ENCODE data around the gene DHRS13. TPM values are rescaled to one million over a fixed set of nuclear protein-coding genes. Genes with fewer than 3 reads are reported as not detected.
A peak's percentile ranks its signal among the peaks of the same experiment; 100 is the strongest.

The DHRS13 gene
- total RNA-seq, 1 experiment from 2014 or later = 5.1 TPM

DNA sequence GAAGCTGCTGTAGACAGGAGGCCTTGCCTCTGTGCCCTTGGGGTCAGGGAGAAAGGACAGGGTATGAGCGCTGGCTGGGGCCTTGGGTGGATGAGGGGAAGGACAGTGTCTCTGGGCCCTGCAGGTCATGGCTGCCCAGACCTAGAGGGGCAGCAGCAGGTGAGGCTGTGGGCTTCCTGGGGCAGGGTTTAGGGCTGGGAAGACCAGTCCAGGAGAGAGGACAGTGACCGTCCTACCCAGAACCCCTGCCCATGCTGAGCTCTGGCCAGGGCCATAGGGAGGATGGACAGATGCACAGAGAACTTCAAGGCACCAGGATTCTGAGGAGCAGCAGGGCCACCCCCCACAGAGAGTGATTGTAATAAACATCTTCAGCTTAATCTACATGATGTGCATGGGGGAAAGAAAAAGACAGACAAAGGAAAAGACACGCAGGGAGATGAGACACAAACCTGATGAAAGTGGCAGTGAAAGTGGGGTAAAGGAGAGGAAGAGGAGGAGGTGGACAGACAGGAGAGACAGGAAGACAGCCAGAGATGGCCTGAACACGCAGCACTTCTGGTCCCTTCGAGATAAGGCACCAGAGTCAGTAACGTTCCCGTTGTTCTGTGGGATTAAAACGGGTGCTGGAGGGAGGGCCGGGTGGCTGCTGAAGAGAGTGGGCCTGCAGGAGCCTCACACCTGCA, 22.9 kb downstream of the DHRS13 start:
- ChIA-PET POLR2A (ENCODE audit: unreplicated experiment) (interaction anchor here (0.6 kb wide), 1 partner anchor 13 kb away, joined by 3 read pairs; no protein-coding TSS in a partner anchor), CTCF (interaction anchor here (0.9 kb wide), 1 partner anchor 116 kb away, joined by 12 read pairs; no protein-coding TSS in a partner anchor)
- Histone ChIP-seq H3K79me2 (ENCODE audit: low read length) (no peaks in the 10 kb centered on the region), H3K4me1 (ENCODE audit: insufficient read depth, low read length) (0 out of 2 replicates have a peak, but pooled peaks cover 4% of the 10 kb centered on the region), H3K27me3 (ENCODE audit: low read length) (no peaks in the 10 kb centered on the region), H3K36me3 (ENCODE audit: low read depth, low read length) (no peaks in the 10 kb centered on the region), H3K9ac (ENCODE audit: low read length) (no peak overlapping the region), H3K4me3 (ENCODE audit: low read length) (no peak overlapping the region), H3K27ac (ENCODE audit: low read length) (no peak overlapping the region), H3F3A (ENCODE audit: low read length, unreplicated experiment) (no peaks in the 10 kb centered on the region), H4K20me1 (ENCODE audit: low read length) (no peaks in the 10 kb centered on the region), H3K4me2 (ENCODE audit: low read length) (no peak overlapping the region), H3K9me2 (replicated peaks; ENCODE audit: low read length) (no peaks in the 10 kb centered on the region), H3K9me3 (ENCODE audit: low read length) (no peaks in the 10 kb centered on the region), H2AFZ (ENCODE audit: low read length) (no peak overlapping the region)
- intact Hi-C loops (cut with micrococcal nuclease) = no loop called here
- TSS peak; percentile 37 for BruUV-seq (replicated peaks)
- TF ChIP-seq EZH2phosphoT487 (IDR thresholded peaks at IDR 0.05; ENCODE audit: borderline replicate concordance, low read length) (no peak), CTCF (conservative IDR thresholded peaks at IDR 0.05; ENCODE audit: low read depth, low read length) (no peak), EZH2 (IDR thresholded peaks at IDR 0.05; ENCODE audit: low read length, unreplicated experiment) (no peak)
- ATAC-seq (no peak), DNase-seq (no peak)

GRCh38 chr17:28878981-28879380, 23.9 kb downstream of the DHRS13 start:
- Histone ChIP-seq H2AFZ (ENCODE audit: low read length) (no peak overlapping the region), H3K4me2 (ENCODE audit: low read length) (no peak overlapping the region), H3F3A (ENCODE audit: low read length, unreplicated experiment) (no peaks in the 10 kb centered on the region), H3K9me2 (replicated peaks; ENCODE audit: low read length) (no peaks in the 10 kb centered on the region), H3K9me3 (ENCODE audit: low read length) (no peaks in the 10 kb centered on the region), H3K4me1 (ENCODE audit: insufficient read depth, low read length) (0 out of 2 replicates have a peak, but pooled peaks cover 4% of the 10 kb centered on the region), H4K20me1 (ENCODE audit: low read length) (no peaks in the 10 kb centered on the region), H3K4me3 (ENCODE audit: low read length) (no peak overlapping the region), H3K79me2 (ENCODE audit: low read length) (no peaks in the 10 kb centered on the region), H3K27me3 (ENCODE audit: low read length) (no peaks in the 10 kb centered on the region), H3K36me3 (ENCODE audit: low read depth, low read length) (no peaks in the 10 kb centered on the region), H3K9ac (ENCODE audit: low read length) (no peak overlapping the region), H3K27ac (ENCODE audit: low read length) (no peak overlapping the region)
- CTCF ChIA-PET = interaction anchor here (0.5 to 0.9 kb wide), 2 partner anchors 115 to 152 kb away, joined by 3 to 12 read pairs; no protein-coding TSS in a partner anchor
- ATAC-seq (peak; percentile 61), DNase-seq (peak; percentile 52)
- BruUV-seq (replicated peaks) = no TSS peak
- intact Hi-C loops (cut with micrococcal nuclease) = no loop called here
- POLR2A ChIA-PET (ENCODE audit: unreplicated experiment) = interaction anchor here (0.6 kb wide), 1 partner anchor 149 kb away, joined by 5 read pairs; no protein-coding TSS in a partner anchor
- TF ChIP-seq EZH2phosphoT487 (IDR thresholded peaks at IDR 0.05; ENCODE audit: borderline replicate concordance, low read length) = no peak
- no peak for TF ChIP-seq EZH2 (IDR thresholded peaks at IDR 0.05; ENCODE audit: low read length, unreplicated experiment)
- peak; percentile 55; the same call in 1 of the 2 replicates for TF ChIP-seq CTCF (conservative IDR thresholded peaks at IDR 0.05; ENCODE audit: low read depth, low read length)
